ENCODE measurements around the gene SHH.

GRCh38 chr7:155837126-155837479, 24.8 kb upstream of the SHH start:
- TF ChIP-seq POLR2A (IDR thresholded peaks at IDR 0.05; ENCODE audit: low read depth, low read length) (no peak), POLR2AphosphoS5 (IDR thresholded peaks at IDR 0.05; ENCODE audit: insufficient read depth, low read depth, low read length) (no peak), EZH2 (IDR thresholded peaks at IDR 0.05; ENCODE audit: borderline replicate concordance, low read depth, low read length, severe bottlenecking) (no peak), MYC (IDR thresholded peaks at IDR 0.05; ENCODE audit: low read depth, low read length) (no peak), FOS (IDR thresholded peaks at IDR 0.05; ENCODE audit: borderline replicate concordance, insufficient read depth, low read length) (no peak), JUN (IDR thresholded peaks at IDR 0.05; ENCODE audit: borderline replicate concordance, insufficient read depth, insufficient read length, low read depth) (no peak)
- TF ChIP-seq, protein P1, sequence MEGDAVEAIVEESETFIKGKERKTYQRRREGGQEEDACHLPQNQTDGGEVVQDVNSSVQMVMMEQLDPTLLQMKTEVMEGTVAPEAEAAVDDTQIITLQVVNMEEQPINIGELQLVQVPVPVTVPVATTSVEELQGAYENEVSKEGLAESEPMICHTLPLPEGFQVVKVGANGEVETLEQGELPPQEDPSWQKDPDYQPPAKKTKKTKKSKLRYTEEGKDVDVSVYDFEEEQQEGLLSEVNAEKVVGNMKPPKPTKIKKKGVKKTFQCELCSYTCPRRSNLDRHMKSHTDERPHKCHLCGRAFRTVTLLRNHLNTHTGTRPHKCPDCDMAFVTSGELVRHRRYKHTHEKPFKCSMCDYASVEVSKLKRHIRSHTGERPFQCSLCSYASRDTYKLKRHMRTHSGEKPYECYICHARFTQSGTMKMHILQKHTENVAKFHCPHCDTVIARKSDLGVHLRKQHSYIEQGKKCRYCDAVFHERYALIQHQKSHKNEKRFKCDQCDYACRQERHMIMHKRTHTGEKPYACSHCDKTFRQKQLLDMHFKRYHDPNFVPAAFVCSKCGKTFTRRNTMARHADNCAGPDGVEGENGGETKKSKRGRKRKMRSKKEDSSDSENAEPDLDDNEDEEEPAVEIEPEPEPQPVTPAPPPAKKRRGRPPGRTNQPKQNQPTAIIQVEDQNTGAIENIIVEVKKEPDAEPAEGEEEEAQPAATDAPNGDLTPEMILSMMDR (IDR thresholded peaks at IDR 0.05; ENCODE audit: extremely low read depth in 1 of 2, insufficient read depth in 1 of 2, low read depth in 1 of 2, low read length in 2 of 2): no peak
- TF ChIP-seq, protein P2, sequence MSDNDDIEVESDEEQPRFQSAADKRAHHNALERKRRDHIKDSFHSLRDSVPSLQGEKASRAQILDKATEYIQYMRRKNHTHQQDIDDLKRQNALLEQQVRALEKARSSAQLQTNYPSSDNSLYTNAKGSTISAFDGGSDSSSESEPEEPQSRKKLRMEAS (IDR thresholded peaks at IDR 0.05; ENCODE audit: insufficient read depth, insufficient read length): no peak
